IMR-90 (cell line): ENCODE data around the gene ZNF554. TPM values are rescaled to one million over a fixed set of nuclear protein-coding genes. Genes with fewer than 3 reads are reported as not detected.

Source experiments
- ATAC-seq: fragments of 200-7000 bp; cut with Tn5 transposase; 2 replicates; pipeline ENCODE4 v1.9.1; 2020; ENCODE audit warnings: low read depth, mild to moderate bottlenecking, moderate library complexity
- BruUV-seq: library from RNA; stranded (reverse); fragments of 400-500 nt; replicated peaks from 2 replicates; lab custom pipeline; 2021; lab: Mats Ljungman, UMichigan
- CTCF ChIA-PET: fragments of 300-600 bp; formaldehyde crosslinking; extraction: SDS; loops from one replicate; lab custom pipeline; 2021; ENCODE audit warnings: antibody characterized with exemption; lab: Yijun Ruan, JAX
- POLR2A ChIA-PET: fragments of 300-600 bp; sonication (Branson Sonifier 250); formaldehyde crosslinking; loops from one replicate; lab custom pipeline; 2022; ENCODE audit warnings: antibody characterized with exemption; ENCODE audit not compliant: unreplicated experiment; lab: Charles Lee
- DNase-seq: peaks from one replicate; pipeline ENCODE4 v3.0.0; 2013
- H2AFZ ChIP-seq: replicated peaks from 2 replicates; pipeline ENCODE3; 2013; ENCODE audit warnings: low read length, mild to moderate bottlenecking; ENCODE audit not compliant: poor library complexity
- H2AK5ac ChIP-seq: 2 replicates; pipeline ENCODE4 v1.6.1; 2013; ENCODE audit warnings: low read depth, low read length, inconsistent platforms
- H2AK9ac ChIP-seq: replicated peaks from 2 replicates; pipeline ENCODE3; 2013; ENCODE audit warnings: mild to moderate bottlenecking, low read depth, low read length, moderate library complexity; ENCODE audit not compliant: poor library complexity
- H2BK120ac ChIP-seq: 2 replicates; pipeline ENCODE4 v1.6.1; 2013; ENCODE audit warnings: low read depth, low read length, inconsistent platforms
- H2BK15ac ChIP-seq: 3 replicates; pipeline ENCODE4 v1.6.1; 2013; ENCODE audit warnings: low read depth, low read length, inconsistent platforms
- H2BK20ac ChIP-seq: 2 replicates; pipeline ENCODE4 v1.6.1; 2013; ENCODE audit warnings: low read depth, mild to moderate bottlenecking, inconsistent platforms, low read length, moderate library complexity
- H2BK5ac ChIP-seq: 2 replicates; pipeline ENCODE4 v1.6.1; 2013; ENCODE audit warnings: mild to moderate bottlenecking, low read depth, low read length, inconsistent platforms; ENCODE audit not compliant: poor library complexity, severe bottlenecking
- H3K14ac ChIP-seq: replicated peaks from 2 replicates; pipeline ENCODE4 v1.6.1; 2013; ENCODE audit warnings: low read depth, low read length, inconsistent platforms
- H3K18ac ChIP-seq: 2 replicates; pipeline ENCODE4 v1.6.1; 2013; ENCODE audit warnings: low read depth, low read length, control low read depth
- H3K23ac ChIP-seq: 2 replicates; pipeline ENCODE4 v1.6.1; 2013; ENCODE audit warnings: low read depth, low read length, inconsistent platforms
- H3K27ac ChIP-seq: 2 replicates; pipeline ENCODE4 v1.5.1; 2013; ENCODE audit warnings: mild to moderate bottlenecking, control low read depth, low read length; ENCODE audit not compliant: insufficient read depth
- H3K27me3 ChIP-seq: 2 replicates; pipeline ENCODE4 v1.6.1; 2013; ENCODE audit warnings: low read length; ENCODE audit not compliant: control insufficient read depth, insufficient read depth
- H3K36me3 ChIP-seq: 2 replicates; pipeline ENCODE4 v1.6.1; 2013; ENCODE audit warnings: low read length, mixed read lengths; ENCODE audit not compliant: control insufficient read depth, insufficient read depth
- H3K4ac ChIP-seq: 2 replicates; pipeline ENCODE4 v1.6.1; 2013; ENCODE audit warnings: low read depth, low read length, inconsistent platforms
- H3K4me1 ChIP-seq: 2 replicates; pipeline ENCODE4 v1.6.1; 2013; ENCODE audit warnings: low read length, mixed read lengths; ENCODE audit not compliant: control insufficient read depth, insufficient read depth
- H3K4me2 ChIP-seq: 2 replicates; pipeline ENCODE4 v1.6.1; 2013; ENCODE audit warnings: low read depth, mild to moderate bottlenecking, control low read depth, low read length, moderate library complexity
- H3K4me3 ChIP-seq: 2 replicates; pipeline ENCODE4 v1.5.1; 2013; ENCODE audit warnings: low read depth, mild to moderate bottlenecking, control low read depth, low read length, moderate library complexity; ENCODE audit not compliant: insufficient read depth
- H3K56ac ChIP-seq: 2 replicates; pipeline ENCODE4 v1.6.1; 2013; ENCODE audit warnings: low read length, inconsistent platforms; ENCODE audit not compliant: insufficient read depth; ENCODE audit errors: extremely low read depth
- H3K79me1 ChIP-seq, 2 experiments: 2 replicates each; pipeline ENCODE4 v1.6.1; 2013; ENCODE audit warnings: low read length in 2 of 2, inconsistent platforms in 1 of 2, low read depth in 1 of 2
- H3K9ac ChIP-seq: 2 replicates; pipeline ENCODE4 v1.6.1; 2013; ENCODE audit warnings: low read depth, low read length, control low read depth
- H3K9me1 ChIP-seq: 2 replicates; pipeline ENCODE4 v1.6.1; 2013; ENCODE audit warnings: low read length, inconsistent platforms; ENCODE audit not compliant: insufficient read depth
- H3K9me3 ChIP-seq: 2 replicates; pipeline ENCODE4 v1.6.1; 2013; ENCODE audit warnings: low read length; ENCODE audit not compliant: control insufficient read depth, insufficient read depth
- H4K20me1 ChIP-seq: 2 replicates; pipeline ENCODE4 v1.6.1; 2013; ENCODE audit warnings: low read length, inconsistent platforms; ENCODE audit not compliant: insufficient read depth
- H4K5ac ChIP-seq: 2 replicates; pipeline ENCODE4 v1.6.1; 2013; ENCODE audit warnings: mild to moderate bottlenecking, low read depth, low read length, control low read depth
- H4K8ac ChIP-seq, 2 experiments: 2 replicates each; pipeline ENCODE4 v1.6.1; 2013; ENCODE audit warnings: low read depth in 2 of 2, low read length in 2 of 2, control low read depth in 1 of 2, inconsistent platforms in 1 of 2
- H4K91ac ChIP-seq: 2 replicates; pipeline ENCODE4 v1.6.1; 2013; ENCODE audit warnings: low read depth, low read length, inconsistent platforms; ENCODE audit not compliant: insufficient read depth
- BHLHE40 ChIP-seq: fragments of 150-350 bp; IDR thresholded peaks from 2 replicates; pipeline ENCODE4 v1.6.1; 2016; ENCODE audit warnings: mild to moderate bottlenecking, low read depth, low read length
- CEBPB ChIP-seq: IDR thresholded peaks from 2 replicates; pipeline ENCODE4 v1.6.1; 2012; ENCODE audit warnings: low read depth, low read length, improper control_type of control experiment
- CHD1 ChIP-seq: IDR thresholded peaks from 2 replicates; pipeline ENCODE4 v1.6.1; 2012; ENCODE audit warnings: low read depth, low read length, improper control_type of control experiment
- FOS ChIP-seq: fragments of 150-350 bp; IDR thresholded peaks from 2 replicates; pipeline ENCODE4 v1.6.1; 2016; ENCODE audit warnings: low read depth, low read length
- MAFK ChIP-seq: IDR thresholded peaks from 2 replicates; pipeline ENCODE4 v1.6.1; 2012; ENCODE audit warnings: low read depth, low read length, improper control_type of control experiment
- MAZ ChIP-seq: IDR thresholded peaks from 2 replicates; pipeline ENCODE4 v1.6.1; 2012; ENCODE audit warnings: low read depth, mild to moderate bottlenecking, low read length, improper control_type of control experiment, moderate library complexity, borderline replicate concordance
- MXI1 ChIP-seq: IDR thresholded peaks from 2 replicates; pipeline ENCODE4 v1.6.1; 2012; ENCODE audit warnings: low read depth, mild to moderate bottlenecking, low read length, moderate library complexity, borderline replicate concordance
- NFE2L2 ChIP-seq: fragments of 150-350 bp; IDR thresholded peaks from 2 replicates; pipeline ENCODE4 v1.6.1; 2016; ENCODE audit warnings: low read depth, mild to moderate bottlenecking, low read length
- POLR2A ChIP-seq: IDR thresholded peaks from 2 replicates; pipeline ENCODE4 v1.6.1; 2012; ENCODE audit warnings: mild to moderate bottlenecking, low read depth, low read length
- RAD21 ChIP-seq: IDR thresholded peaks from 2 replicates; pipeline ENCODE4 v1.6.1; 2012; ENCODE audit warnings: low read length, improper control_type of control experiment
- RFX5 ChIP-seq: IDR thresholded peaks from 2 replicates; pipeline ENCODE4 v1.8.0; 2012; ENCODE audit warnings: low read depth, mild to moderate bottlenecking, low read length, moderate library complexity
- SMC3 ChIP-seq: fragments of 150-350 bp; IDR thresholded peaks from 2 replicates; pipeline ENCODE4 v1.6.1; 2016; ENCODE audit warnings: low read depth, mild to moderate bottlenecking, antibody characterized with exemption, low read length, moderate library complexity
- WGBS, 2 experiments: methylation state at CpG; one replicate each; pipeline versions ENCODE4 v1.1.5 to v1.1.7; 2013; ENCODE audit warnings: missing lambda C conversion rate in 2 of 2; ENCODE audit not compliant: insufficient read length in 1 of 2; ENCODE audit errors: extremely low coverage in 2 of 2; 5-methylcytosine and 5-hydroxymethylcytosine counted together
- dilution Hi-C: fragments of 300-500 bp; cut with HindIII; formaldehyde crosslinking; loops from one replicate; pipeline ENCODE4 v1.14.3; 2018; ENCODE audit warnings: low sequenced_read_pairs; ENCODE audit not compliant: unreplicated experiment
- in situ Hi-C: fragments of 300-500 bp; cut with MboI; formaldehyde crosslinking; loops from 3 replicates; pipeline ENCODE4 v1.14.3; 2019; ENCODE audit warnings: low sequenced_read_pairs, inconsistent platforms, mixed read lengths
- intact Hi-C: fragments of 100-400 bp; cut with micrococcal nuclease; formaldehyde crosslinking; loops from 2 replicates; pipeline ENCODE4 v1.10.0; 2022
- polyA plus RNA-seq, 3 experiments: library from polyadenylated mRNA; depleted of rRNA; stranded (reverse); fragments of >200 nt; gene quantifications; 2 replicates each; pipeline ENCODE4 v1.2.3, GENCODE V29; 2012; ENCODE audit warnings: low replicate concordance in 1 of 3
- total RNA-seq: library from RNA; depleted of rRNA; stranded (reverse); fragments of >200 nt; gene quantifications from 2 replicates; pipeline ENCODE4 v1.2.3, GENCODE V29; 2012
- TF ChIP-seq, protein P1 (sequence below): fragments of 150-350 bp; IDR thresholded peaks from 2 replicates; pipeline ENCODE4 v1.6.1; 2017; ENCODE audit warnings: mild to moderate bottlenecking, antibody characterized with exemption, low read length, low read depth
- TF ChIP-seq, protein P2 (sequence below): conservative IDR thresholded peaks from 2 replicates; pipeline ENCODE4 v1.5.1; 2012; ENCODE audit warnings: mild to moderate bottlenecking, low read depth, low read length, improper control_type of control experiment
- TF ChIP-seq, protein P3 (sequence below): fragments of 150-350 bp; IDR thresholded peaks from 2 replicates; pipeline ENCODE4 v1.6.1; 2016; ENCODE audit warnings: low read depth, mild to moderate bottlenecking, low read length, moderate library complexity, borderline replicate concordance

ZNF554 gene
- total and polyA plus RNA-seq, 2 of the 4 experiments (the other 2 are of a cell fraction): 1.5 to 3.0 TPM

DNA sequence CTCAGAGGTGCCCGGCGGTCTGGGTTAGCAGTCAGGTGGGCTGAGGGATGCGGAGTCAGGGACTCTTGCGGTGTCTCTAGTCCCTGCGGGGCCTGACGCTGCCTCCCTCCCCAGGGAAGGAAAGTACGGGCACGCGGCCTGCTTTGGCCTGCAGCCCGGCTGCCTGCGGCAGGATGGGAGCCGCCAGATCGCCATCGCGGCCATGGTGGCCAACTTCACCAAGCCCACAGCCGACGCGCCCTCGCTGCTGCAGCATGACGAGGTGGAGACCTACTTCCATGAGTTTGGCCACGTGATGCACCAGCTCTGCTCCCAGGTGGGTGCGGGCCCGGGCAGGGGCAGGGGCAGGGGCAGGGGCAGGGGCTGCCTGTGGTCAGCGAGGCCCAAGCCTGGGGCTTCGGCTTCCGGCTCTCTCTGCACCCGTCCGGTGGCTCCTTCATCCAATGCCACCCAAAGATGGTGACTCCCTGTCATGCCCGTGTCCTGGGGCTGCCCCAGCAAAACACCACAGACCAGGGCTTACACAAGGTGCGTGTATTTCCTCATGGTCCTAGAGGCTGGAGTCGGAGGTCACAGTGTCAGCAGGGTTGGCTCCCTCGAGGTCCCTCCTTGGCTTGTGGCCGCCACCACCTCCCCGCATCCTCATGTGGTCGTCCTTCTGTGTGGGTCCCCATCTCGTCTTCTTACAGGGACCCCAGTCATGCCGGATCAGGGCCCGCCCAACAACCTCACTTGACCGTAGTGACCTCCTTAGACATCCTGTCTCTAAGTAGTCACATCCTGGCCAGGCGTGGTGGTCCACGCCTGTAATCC lies 11.3 kb upstream of the ZNF554 start:
- no peak overlapping the region for H2BK15ac ChIP-seq
- H3K4me1 ChIP-seq: no peaks in the 10 kb centered on the region
- POLR2A ChIA-PET: no interaction called here
- no peaks in the 10 kb centered on the region; the same call in 1 of the 2 replicates for H4K20me1 ChIP-seq
- DNase-seq (no peak), ATAC-seq (no peak)
- no peak overlapping the region for H3K56ac ChIP-seq
- H3K27me3 ChIP-seq: no peaks in the 10 kb centered on the region
- H3K27ac ChIP-seq: no peak overlapping the region
- WGBS, 2 experiments: 96% methylated on average over 24 of the region's 41 CpGs; no CpG with 5 or more reads in 1 of the 2 experiments
- H2AFZ ChIP-seq: no peak overlapping the region
- H2AK9ac ChIP-seq: peak overlapping the region; percentile 72
- H3K4me3 ChIP-seq: no peak overlapping the region
- H3K79me1 ChIP-seq: no peaks in the 10 kb centered on the region; a peak in 1 of 4 replicates
- no peak overlapping the region for H3K9ac ChIP-seq
- no peak overlapping the region for H3K23ac ChIP-seq
- no peak overlapping the region for H2BK20ac ChIP-seq
- no peak overlapping the region for H4K5ac ChIP-seq
- intact Hi-C loops: no loop called here
- H4K8ac ChIP-seq: no peak overlapping the region
- H3K4ac ChIP-seq: no peak overlapping the region
- no peak overlapping the region for H2BK5ac ChIP-seq
- no peak overlapping the region for H3K4me2 ChIP-seq
- BruUV-seq: no TSS peak
- H2AK5ac ChIP-seq: no peak overlapping the region
- no peak overlapping the region for H3K18ac ChIP-seq
- peaks cover 48% of the 10 kb centered on the region for H3K36me3 ChIP-seq
- no peaks in the 10 kb centered on the region for H3K9me1 ChIP-seq
- no peak overlapping the region for H2BK120ac ChIP-seq
- in situ Hi-C loops: no loop called here
- dilution Hi-C loops: no loop called here
- no peaks in the 10 kb centered on the region for H3K9me3 ChIP-seq
- CTCF ChIA-PET: no interaction called here
- H4K91ac ChIP-seq: no peak overlapping the region
- no peak overlapping the region for H3K14ac ChIP-seq
- no peak for TF ChIP-seq MAFK
- no peak for TF ChIP-seq POLR2A
- no peak for TF ChIP-seq BHLHE40
- TF ChIP-seq, protein P1, sequence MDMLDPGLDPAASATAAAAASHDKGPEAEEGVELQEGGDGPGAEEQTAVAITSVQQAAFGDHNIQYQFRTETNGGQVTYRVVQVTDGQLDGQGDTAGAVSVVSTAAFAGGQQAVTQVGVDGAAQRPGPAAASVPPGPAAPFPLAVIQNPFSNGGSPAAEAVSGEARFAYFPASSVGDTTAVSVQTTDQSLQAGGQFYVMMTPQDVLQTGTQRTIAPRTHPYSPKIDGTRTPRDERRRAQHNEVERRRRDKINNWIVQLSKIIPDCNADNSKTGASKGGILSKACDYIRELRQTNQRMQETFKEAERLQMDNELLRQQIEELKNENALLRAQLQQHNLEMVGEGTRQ: no peak
- TF ChIP-seq CHD1: no peak
- TF ChIP-seq CEBPB: no peak
- TF ChIP-seq, protein P2, sequence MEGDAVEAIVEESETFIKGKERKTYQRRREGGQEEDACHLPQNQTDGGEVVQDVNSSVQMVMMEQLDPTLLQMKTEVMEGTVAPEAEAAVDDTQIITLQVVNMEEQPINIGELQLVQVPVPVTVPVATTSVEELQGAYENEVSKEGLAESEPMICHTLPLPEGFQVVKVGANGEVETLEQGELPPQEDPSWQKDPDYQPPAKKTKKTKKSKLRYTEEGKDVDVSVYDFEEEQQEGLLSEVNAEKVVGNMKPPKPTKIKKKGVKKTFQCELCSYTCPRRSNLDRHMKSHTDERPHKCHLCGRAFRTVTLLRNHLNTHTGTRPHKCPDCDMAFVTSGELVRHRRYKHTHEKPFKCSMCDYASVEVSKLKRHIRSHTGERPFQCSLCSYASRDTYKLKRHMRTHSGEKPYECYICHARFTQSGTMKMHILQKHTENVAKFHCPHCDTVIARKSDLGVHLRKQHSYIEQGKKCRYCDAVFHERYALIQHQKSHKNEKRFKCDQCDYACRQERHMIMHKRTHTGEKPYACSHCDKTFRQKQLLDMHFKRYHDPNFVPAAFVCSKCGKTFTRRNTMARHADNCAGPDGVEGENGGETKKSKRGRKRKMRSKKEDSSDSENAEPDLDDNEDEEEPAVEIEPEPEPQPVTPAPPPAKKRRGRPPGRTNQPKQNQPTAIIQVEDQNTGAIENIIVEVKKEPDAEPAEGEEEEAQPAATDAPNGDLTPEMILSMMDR: no peak
- TF ChIP-seq, protein P3, sequence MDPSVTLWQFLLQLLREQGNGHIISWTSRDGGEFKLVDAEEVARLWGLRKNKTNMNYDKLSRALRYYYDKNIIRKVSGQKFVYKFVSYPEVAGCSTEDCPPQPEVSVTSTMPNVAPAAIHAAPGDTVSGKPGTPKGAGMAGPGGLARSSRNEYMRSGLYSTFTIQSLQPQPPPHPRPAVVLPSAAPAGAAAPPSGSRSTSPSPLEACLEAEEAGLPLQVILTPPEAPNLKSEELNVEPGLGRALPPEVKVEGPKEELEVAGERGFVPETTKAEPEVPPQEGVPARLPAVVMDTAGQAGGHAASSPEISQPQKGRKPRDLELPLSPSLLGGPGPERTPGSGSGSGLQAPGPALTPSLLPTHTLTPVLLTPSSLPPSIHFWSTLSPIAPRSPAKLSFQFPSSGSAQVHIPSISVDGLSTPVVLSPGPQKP: no peak
- no peak for TF ChIP-seq MAZ
- no peak for TF ChIP-seq FOS
- TF ChIP-seq RFX5: no peak
- TF ChIP-seq NFE2L2: no peak
- no peak for TF ChIP-seq MXI1
- TF ChIP-seq RAD21: no peak
- TF ChIP-seq SMC3: no peak
